ENCODE data around the gene ABHD16B. TPM values are rescaled to one million over a fixed set of nuclear protein-coding genes. Genes with fewer than 3 reads are reported as not detected.

Gene ABHD16B
- total and polyA plus RNA-seq, 2 of the 13 experiments (the other 11 are each of a cell fraction or from before 2014, with no cell fraction given), result not detected

DNA sequence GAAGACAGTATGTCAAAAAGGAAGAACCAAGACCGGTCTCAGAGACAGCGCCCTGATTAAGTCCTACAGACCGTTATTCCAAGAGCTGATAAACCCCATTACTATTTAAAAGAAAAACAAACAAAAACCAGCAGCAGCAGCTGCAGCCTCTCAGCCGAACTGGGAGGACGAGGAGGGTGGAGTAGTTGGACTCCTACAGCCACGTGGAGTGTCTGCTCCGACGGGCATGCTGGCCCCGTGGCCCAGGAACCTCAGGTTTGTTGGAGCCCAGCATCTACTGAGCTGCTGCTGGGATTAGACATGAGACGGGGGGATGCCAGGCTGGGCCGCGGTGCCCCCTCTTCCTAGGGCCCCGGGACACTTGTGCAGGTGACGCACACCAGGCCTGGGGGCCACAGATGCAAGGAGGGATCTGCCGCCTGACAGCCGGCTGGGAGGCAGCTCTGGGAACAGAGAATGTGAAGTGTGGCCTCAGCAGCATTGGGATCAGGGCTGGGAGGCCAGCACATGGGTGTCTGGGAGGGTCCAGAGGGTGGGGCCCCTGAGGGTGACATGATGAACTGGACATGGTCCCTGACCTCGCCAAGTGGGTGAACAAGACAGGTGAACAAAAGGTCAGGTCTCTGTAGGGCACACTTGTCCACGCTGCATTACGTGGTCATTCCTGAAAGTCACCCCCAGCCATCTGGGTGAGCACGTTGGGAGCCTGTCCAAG, 27.4 kb upstream of the ABHD16B start (continued):
- no peak for TF ChIP-seq FOXA1 (IDR thresholded peaks at IDR 0.05)
- no peak for TF ChIP-seq FOXA1 (CRISPR knock-in tag; IDR thresholded peaks at IDR 0.05)
- TF ChIP-seq THAP11 (CRISPR knock-in tag; IDR thresholded peaks at IDR 0.05), result 0 out of 2 replicates have a peak, but pooled peaks have one; percentile 27
- TF ChIP-seq ARID3A (IDR thresholded peaks at IDR 0.05; ENCODE audit: low read depth, low read length), result no peak
- TF ChIP-seq ZNF343 (CRISPR knock-in tag; IDR thresholded peaks at IDR 0.05), result peak; percentile 62; the same call in 1 of the 2 replicates
- TF ChIP-seq ZNF768 (CRISPR knock-in tag; IDR thresholded peaks at IDR 0.05), result peak; percentile 70; the same call in 1 of the 2 replicates
- no peak for TF ChIP-seq ZNF652 (CRISPR knock-in tag; IDR thresholded peaks at IDR 0.05; ENCODE audit: borderline replicate concordance, low read depth)
- peak; percentile 87 for TF ChIP-seq ZNF761 (CRISPR knock-in tag; conservative IDR thresholded peaks at IDR 0.05)
- TF ChIP-seq MTF2 (CRISPR knock-in tag; IDR thresholded peaks at IDR 0.05; ENCODE audit: borderline replicate concordance), result no peak
- no peak for TF ChIP-seq MYNN (CRISPR knock-in tag; IDR thresholded peaks at IDR 0.05; ENCODE audit: low read depth)
- TF ChIP-seq CREBL2 (CRISPR knock-in tag; IDR thresholded peaks at IDR 0.05; ENCODE audit: borderline replicate concordance), result no peak
- TF ChIP-seq CC2D1A (CRISPR knock-in tag; IDR thresholded peaks at IDR 0.05), result no peak
- TF ChIP-seq ZGPAT (CRISPR knock-in tag; IDR thresholded peaks at IDR 0.05), result peak; percentile 61; the same call in 1 of the 2 replicates
- TF ChIP-seq GATAD2A (CRISPR knock-in tag; IDR thresholded peaks at IDR 0.05), result 0 out of 2 replicates have a peak, but pooled peaks have one; percentile 26
- no peak for TF ChIP-seq FIP1L1 (IDR thresholded peaks at IDR 0.05; ENCODE audit: borderline replicate concordance, insufficient read depth, low read depth, low read length)
- no peak for TF ChIP-seq SKIL (CRISPR knock-in tag; IDR thresholded peaks at IDR 0.05; ENCODE audit: borderline replicate concordance)
- no peak for TF ChIP-seq MXD1 (CRISPR knock-in tag; IDR thresholded peaks at IDR 0.05)
- 0 out of 2 replicates have a peak, but pooled peaks have one; percentile 80 for TF ChIP-seq ZNF776 (CRISPR knock-in tag; IDR thresholded peaks at IDR 0.05)
- peak; percentile 69; the same call in 1 of the 2 replicates for TF ChIP-seq MYC (CRISPR knock-in tag; IDR thresholded peaks at IDR 0.05; ENCODE audit: borderline replicate concordance)
- no peak for TF ChIP-seq HOMEZ (CRISPR knock-in tag; IDR thresholded peaks at IDR 0.05; ENCODE audit: low read depth)
- no peak for TF ChIP-seq ZMAT3 (CRISPR knock-in tag; conservative IDR thresholded peaks at IDR 0.05)
- no peak for TF ChIP-seq FOSL2 (CRISPR knock-in tag; IDR thresholded peaks at IDR 0.05)
- TF ChIP-seq NFKBIZ (CRISPR knock-in tag; IDR thresholded peaks at IDR 0.05), result no peak
- no peak for TF ChIP-seq ZNF883 (CRISPR knock-in tag; IDR thresholded peaks at IDR 0.05; ENCODE audit: not compliant biosample characterization)

Measured in HepG2 (cell line).